Stimulated activated CD4-positive, alpha-beta T cell treated with anti-CD3 and anti-CD28 coated beads, Interleukin-15, amount 100 ng/mL, for 1 hour (primary cell): Measurements from ENCODE around the gene SEMA5A.

Source experiments
- DNase-seq, 2 donors: peaks; one replicate each; pipeline ENCODE4 v3.0.0-alpha.2; 2020; ENCODE audit warnings: low read depth in 1 of 2, low spot score in 1 of 2

Gene SEMA5A

GRCh38 chr5:9338796-9339195 lies 207.1 kb downstream of the SEMA5A start:
- DNase-seq = no peak

GRCh38 chr5:9337928-9338595 lies 207.8 kb downstream of the SEMA5A start:
- no peak for DNase-seq

DNA sequence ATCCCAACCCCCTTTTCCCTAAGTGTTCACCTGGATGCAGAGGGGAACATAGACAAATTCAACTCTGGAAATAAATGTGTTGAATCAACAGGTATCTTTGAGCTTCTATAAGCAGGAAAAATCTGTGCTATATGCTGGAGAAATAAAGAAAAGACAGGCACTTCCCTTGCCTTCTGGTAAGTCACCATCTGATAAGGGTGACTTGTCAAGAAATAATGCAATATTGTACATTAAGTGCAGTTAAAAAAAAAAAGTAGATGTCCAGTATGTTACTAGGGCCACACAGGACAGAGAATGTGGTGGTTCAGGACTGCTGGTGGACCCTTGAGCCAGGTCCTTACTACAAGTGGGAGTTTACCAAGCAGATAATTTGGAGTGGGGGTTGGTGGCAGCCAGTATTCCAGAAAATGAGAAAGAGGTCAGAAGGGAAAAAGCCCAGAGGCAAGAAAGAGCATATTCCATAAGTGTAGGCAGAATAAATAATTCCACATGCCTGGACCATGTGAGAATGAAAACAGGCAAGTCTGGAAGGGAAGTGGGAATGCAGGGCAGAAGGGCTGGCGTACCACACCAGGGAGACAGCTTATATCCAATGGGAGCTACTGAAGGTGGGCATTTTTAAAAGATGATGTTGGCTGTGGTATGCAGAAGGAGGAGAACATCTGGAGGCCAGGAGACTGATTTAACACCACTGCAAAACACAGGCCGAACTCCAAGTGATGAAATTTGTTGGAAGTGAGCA lies 209.9 kb downstream of the SEMA5A start:
- no peak for DNase-seq

DNA sequence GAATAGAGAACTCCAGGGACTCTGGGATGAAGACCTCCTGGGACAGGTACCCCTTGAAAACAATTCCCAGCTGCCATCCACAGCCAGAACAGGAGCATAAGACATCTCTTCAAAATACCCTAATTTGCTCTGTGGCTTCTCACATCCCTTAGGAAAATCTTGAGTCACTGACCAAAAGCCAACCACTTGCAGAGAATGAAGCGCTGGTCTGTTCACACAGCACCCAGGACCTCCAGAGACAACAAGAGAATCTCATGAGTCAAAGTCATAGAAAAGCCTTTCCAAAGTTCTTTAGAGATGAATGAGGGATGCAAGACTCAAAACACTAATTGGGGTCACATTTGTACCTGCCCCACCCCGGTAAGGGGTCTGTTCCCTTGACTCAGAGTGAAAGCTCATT lies 210.6 kb downstream of the SEMA5A start:
- no peak for DNase-seq

- DNase-seq = no peak
Observed at GRCh38 chr5:9332026-9332425, 213.8 kb downstream of the SEMA5A start.

DNA sequence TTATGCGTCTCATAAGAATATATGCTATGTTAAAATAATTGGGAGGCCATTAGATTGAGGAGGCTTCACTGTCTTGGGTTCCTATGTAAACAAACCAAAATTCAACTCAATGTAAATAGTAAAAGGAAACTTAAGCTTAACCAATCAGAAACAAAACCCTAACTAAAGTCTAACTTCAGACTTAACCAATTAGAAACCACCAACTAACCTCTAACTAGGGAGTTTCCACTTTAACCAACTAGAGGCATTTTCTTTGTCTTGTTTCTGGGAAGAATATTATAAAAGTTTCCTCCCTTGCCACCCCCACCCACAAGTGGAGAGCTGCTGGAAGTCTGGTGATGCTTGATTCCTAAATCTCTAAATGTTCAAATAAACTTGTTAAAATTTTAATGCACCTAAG lies 214.5 kb downstream of the SEMA5A start:
- DNase-seq = no peak

GRCh38 chr5:9329125-9329524 lies 216.8 kb downstream of the SEMA5A start:
- DNase-seq = no peak

- DNase-seq = no peak
Observed at GRCh38 chr5:9325549-9325948, 220.3 kb downstream of the SEMA5A start.

- no peak for DNase-seq
Observed at GRCh38 chr5:9324348-9325077, 221.4 kb downstream of the SEMA5A start.

GRCh38 chr5:9320652-9321051 lies 225.2 kb downstream of the SEMA5A start:
- DNase-seq = no peak

- DNase-seq = no peak
Observed at GRCh38 chr5:9318031-9318430, 227.8 kb downstream of the SEMA5A start.

GRCh38 chr5:9316733-9317132 lies 229.1 kb downstream of the SEMA5A start:
- no peak for DNase-seq

DNA sequence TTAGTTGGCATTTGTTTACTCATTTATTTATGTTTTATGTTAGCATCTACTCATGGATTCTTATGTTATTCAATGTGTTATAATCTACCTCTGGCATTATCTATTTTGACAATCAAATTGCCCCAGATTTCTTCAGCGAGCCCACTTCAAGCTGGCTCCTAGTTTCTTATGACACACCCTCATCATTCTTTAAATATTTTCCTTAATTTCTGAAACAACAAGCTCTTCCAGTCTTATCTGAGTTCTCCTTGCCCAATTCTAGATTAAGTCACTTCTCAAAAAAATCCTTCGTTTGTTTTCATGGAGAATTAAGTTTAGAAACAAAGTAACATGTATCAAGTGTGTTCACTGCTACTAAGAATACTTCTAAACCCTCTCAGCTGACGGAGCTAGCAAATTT lies 229.8 kb downstream of the SEMA5A start:
- no peak for DNase-seq

- no peak for DNase-seq
Observed at GRCh38 chr5:9314558-9314957, 231.3 kb downstream of the SEMA5A start.

DNA sequence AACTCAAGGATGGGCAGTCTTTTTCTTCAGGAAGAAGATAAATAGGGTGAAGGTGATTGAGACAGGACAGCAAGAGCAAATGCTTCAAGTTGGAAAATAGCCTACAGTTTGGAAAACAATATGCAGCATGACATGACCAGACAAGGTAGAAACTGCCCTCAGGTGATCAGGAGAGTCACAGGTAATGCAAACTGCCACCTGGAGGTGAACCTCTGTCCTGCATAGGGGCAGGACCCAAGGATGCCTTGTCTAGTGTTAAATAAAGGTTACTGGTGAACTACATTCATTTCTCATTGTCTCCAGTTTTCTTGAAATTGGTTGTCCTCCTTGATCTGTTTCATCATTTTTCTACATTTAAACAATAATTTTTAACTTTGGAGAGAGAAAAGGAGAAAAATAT lies 232.1 kb downstream of the SEMA5A start:
- DNase-seq = no peak

- DNase-seq = no peak
Observed at GRCh38 chr5:9307150-9307549, 238.7 kb downstream of the SEMA5A start.

DNA sequence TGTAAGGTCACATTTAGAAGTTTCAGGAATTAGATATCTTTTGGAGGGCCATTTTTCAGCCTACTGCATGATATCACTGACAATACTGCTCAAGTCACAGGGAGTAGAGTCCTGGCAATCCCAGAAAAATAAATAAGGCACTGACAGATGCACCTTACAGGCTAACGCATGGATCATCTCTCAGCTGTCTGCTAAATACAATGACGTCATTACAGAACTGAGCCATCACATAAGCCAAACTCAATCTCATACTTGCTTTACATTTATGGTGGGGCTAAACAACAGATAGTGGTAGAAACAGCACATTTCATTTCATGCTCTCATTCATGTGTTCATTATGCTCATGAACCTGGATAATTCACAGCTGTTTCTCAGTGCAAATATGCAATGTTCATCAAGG lies 243.7 kb downstream of the SEMA5A start:
- DNase-seq = no peak

DNA sequence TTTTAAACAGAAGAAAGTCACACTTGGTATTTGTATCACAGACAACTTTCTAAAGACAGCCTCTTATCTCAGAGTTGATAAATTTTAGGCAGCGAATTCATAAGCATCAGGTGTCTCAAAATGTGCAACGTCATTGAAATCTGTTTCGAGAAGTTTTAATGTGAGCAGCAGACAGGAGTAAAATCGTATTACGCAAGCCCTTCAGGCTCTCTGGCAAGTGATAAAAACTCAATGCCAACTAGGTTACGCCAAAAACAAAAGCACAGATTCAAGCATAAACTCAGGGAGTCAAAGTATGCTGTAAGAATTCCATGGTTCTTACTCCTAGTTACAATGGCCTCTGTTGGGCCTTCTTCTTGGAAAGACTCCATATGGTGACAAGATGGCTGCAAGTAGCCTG lies 244.7 kb downstream of the SEMA5A start:
- DNase-seq = no peak

GRCh38 chr5:9297134-9297533 lies 248.7 kb downstream of the SEMA5A start:
- no peak for DNase-seq

DNA sequence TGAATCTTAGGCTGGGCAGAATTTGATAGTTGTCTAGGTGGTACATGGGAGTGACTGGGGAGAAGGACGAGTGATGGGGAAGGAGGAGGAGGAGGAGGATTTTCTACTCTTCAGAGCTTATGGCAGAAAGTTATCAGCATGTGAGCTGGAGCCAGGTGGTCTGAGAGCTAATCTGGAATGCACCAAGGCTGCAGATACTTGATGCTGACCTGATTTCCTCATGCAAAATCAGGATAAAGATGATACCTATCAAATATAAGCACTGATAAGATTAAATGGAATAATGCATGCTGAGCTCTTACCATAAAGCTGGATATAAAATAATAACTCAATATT lies 250.4 kb downstream of the SEMA5A start:
- no peak for DNase-seq

GRCh38 chr5:9294793-9295465 lies 250.9 kb downstream of the SEMA5A start:
- DNase-seq = no peak

DNA sequence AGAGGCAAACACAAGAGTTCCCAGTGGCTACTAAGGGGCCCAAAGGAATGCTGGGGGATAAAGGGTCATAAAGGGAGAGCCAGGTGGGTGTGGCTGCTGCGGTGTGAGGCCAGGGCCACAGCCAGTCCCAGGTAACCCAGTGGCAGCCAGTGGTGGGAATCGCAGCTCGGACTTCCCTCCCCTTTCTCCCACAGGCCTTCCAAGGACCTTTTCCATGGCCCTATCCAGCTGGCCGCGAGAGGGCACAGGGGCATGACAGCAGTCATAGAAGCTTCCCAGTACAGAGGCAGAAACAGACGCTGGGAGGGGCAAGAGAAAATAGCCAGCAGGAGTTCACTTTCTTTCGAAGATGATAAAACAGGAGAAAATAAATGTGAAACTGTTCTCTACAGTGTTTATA lies 257.6 kb downstream of the SEMA5A start:
- DNase-seq = no peak
